Bronchial epithelial cell (primary cell): Measurements from ENCODE around the gene CACNA1F. TPM values are rescaled to one million over a fixed set of nuclear protein-coding genes. Genes with fewer than 3 reads are reported as not detected.

Source experiments
- DNase-seq: peaks from one replicate; pipeline ENCODE4 v3.0.0-alpha.2; 2010; ENCODE audit warnings: low read depth
- FAIRE-seq: peaks from 2 replicates; lab custom pipeline; 2011; peaks lifted over from hg19 to GRCh38; lab: Jason Lieb, UNC
- H3K27me3 ChIP-seq: 2 replicates; pipeline ENCODE4 v1.5.1; 2011; ENCODE audit warnings: low read length; ENCODE audit not compliant: control insufficient read depth, insufficient read depth
- H3K36me3 ChIP-seq: 2 replicates; pipeline ENCODE4 v1.5.1; 2011; ENCODE audit warnings: low read length; ENCODE audit not compliant: control insufficient read depth, insufficient read depth
- H3K4me3 ChIP-seq: 2 replicates; pipeline ENCODE4 v1.5.1; 2011; ENCODE audit warnings: mild to moderate bottlenecking, low read depth, low read length, control low read depth
- CTCF ChIP-seq: IDR thresholded peaks from 2 replicates; pipeline ENCODE4 v1.5.1; 2011; ENCODE audit warnings: mild to moderate bottlenecking, moderate library complexity, low read length, control low read depth, inconsistent platforms; ENCODE audit not compliant: insufficient read depth, severe bottlenecking
- total RNA-seq: library from RNA; depleted of rRNA; stranded (reverse); fragments of >200 nt; gene quantifications from 2 replicates; pipeline ENCODE4 v1.2.1, GENCODE V29; 2014

CACNA1F gene
- total RNA-seq, 1 donor from 2014 or later: under 0.01 TPM

DNA sequence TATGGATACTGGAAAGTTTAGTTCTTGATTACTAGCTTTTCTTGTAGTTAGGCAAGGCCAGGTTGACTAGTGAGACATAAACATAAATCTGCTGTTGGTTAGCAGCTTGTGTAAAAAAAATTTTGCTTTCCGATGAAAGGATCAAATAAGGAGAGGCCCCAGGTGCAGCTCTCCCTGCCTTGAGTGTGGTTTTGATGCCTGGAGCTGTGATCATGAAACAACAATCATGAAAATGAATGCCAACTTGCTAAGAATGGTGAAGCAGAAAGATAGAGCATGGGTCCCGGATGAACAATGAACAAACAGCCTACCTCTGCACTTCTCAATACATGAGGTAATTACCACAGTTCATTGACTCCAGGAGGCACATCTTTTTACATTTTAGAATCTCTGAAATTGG, 18.7 kb downstream of the CACNA1F start:
- TF ChIP-seq CTCF: no peak
- FAIRE-seq: no peak
- Histone ChIP-seq H3K36me3 (no peaks in the 10 kb centered on the region), H3K4me3 (no peak overlapping the region), H3K27me3 (no peaks in the 10 kb centered on the region)
- no peak for DNase-seq

GRCh38 chrX:49212861-49213260, 20.3 kb downstream of the CACNA1F start:
- H3K36me3 ChIP-seq: no peaks in the 10 kb centered on the region
- peak; percentile 73 for FAIRE-seq

GRCh38 chrX:49212209-49212608, 20.9 kb downstream of the CACNA1F start:
- TF ChIP-seq CTCF: no peak
- H3K36me3 ChIP-seq: no peaks in the 10 kb centered on the region
- FAIRE-seq (no peak), DNase-seq (no peak)
- H3K27me3 ChIP-seq: no peaks in the 10 kb centered on the region
- H3K4me3 ChIP-seq: no peak overlapping the region

More at GRCh38 chrX:49212861-49213260, 20.3 kb downstream of the CACNA1F start:
- no peak for DNase-seq
- no peak for TF ChIP-seq CTCF
- H3K4me3 ChIP-seq: no peak overlapping the region
- no peaks in the 10 kb centered on the region for H3K27me3 ChIP-seq

DNA sequence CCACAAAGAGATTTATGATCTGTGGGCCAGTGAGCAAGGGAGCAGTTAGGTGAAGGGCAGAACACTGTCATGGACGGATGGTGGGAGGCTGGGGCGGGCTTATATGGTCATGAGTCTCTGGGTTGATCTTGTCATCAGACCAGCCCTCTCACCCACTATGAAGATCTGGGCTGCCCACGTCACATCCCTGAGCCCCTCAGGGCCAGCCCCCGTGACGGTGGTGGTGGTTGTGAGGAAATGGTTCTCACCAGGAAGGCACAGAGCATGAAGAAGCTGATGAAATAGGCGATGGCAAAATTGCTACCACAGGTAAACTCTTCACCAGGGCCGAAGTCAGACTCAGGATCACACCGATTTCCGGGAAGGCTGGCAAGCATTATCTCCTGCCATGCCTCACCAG, 22.1 kb downstream of the CACNA1F start:
- DNase-seq: no peak
- Histone ChIP-seq H3K4me3 (no peak overlapping the region), H3K27me3 (no peaks in the 10 kb centered on the region), H3K36me3 (no peaks in the 10 kb centered on the region)
- no peak for TF ChIP-seq CTCF
- FAIRE-seq: no peak

- no peak overlapping the region for H3K4me3 ChIP-seq
- no peaks in the 10 kb centered on the region for H3K27me3 ChIP-seq
- TF ChIP-seq CTCF: no peak
- DNase-seq (no peak), FAIRE-seq (no peak)
- H3K36me3 ChIP-seq: no peaks in the 10 kb centered on the region
These were observed 22.7 kb downstream of the CACNA1F start for GRCh38 chrX:49210406-49210805.

GRCh38 chrX:49209434-49210251, 23.5 kb downstream of the CACNA1F start:
- Histone ChIP-seq H3K36me3 (no peaks in the 10 kb centered on the region), H3K27me3 (no peaks in the 10 kb centered on the region), H3K4me3 (no peak overlapping the region)
- DNase-seq (no peak), FAIRE-seq (no peak)
- no peak for TF ChIP-seq CTCF
